ENCODE results near the gene NOP16. TPM values are rescaled to one million over a fixed set of nuclear protein-coding genes. Genes with fewer than 3 reads are reported as not detected.

The NOP16 gene, protein sequence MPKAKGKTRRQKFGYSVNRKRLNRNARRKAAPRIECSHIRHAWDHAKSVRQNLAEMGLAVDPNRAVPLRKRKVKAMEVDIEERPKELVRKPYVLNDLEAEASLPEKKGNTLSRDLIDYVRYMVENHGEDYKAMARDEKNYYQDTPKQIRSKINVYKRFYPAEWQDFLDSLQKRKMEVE
- 46.9 and 56.2 TPM in 2 replicates for total RNA-seq (2014; rRNA removed; shearing (Covaris generic))

DNA sequence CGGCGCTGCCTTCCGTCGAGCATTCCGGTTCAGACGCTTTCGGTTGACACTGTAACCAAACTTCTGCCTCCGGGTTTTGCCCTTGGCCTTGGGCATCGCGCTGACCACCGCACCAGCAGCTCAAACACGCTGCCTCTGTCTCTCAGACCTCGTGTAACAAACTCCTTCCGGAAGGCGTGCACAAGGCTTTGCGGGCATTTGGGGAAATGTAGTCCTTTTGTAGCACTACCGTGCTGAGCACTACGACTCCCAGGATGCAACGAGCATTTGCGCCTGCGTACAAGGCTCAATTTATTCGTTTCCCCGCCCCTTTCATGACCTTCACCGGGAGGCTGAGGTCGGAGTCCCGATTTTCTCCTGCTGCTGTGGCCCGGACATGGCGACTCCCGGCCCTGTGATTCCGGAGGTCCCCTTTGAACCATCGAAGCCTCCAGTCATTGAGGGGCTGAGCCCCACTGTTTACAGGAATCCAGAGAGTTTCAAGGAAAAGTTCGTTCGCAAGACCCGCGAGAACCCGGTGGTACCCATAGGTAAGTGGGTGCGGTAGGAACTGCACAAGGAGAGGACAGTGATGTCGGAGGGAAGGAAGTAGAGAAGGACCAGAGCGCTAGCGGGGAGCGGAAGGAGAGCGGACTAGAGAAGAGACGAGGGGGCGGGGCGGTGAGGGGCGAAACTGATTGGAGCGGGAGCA, at the start of gene NOP16, which contains the start of gene HIGD2A:
TSS of gene NOP16 (minus strand) at position 155 of the 691 bp plus-strand sequence. CDS start at position 96, 59 bp downstream.
TSS of gene HIGD2A (plus strand) at position 308 of the 691 bp plus-strand sequence. CDS start at position 377, 69 bp downstream.
- H3K27me3 ChIP-seq (ENCODE audit: control insufficient read depth, insufficient read depth, low read length) = no peaks in the 10 kb centered on the region
- DNase-seq = peak; percentile 97
- H3K4me3 ChIP-seq (ENCODE audit: insufficient read depth, low read depth, low read length) = peak within 1 kb of the TSS; percentile 91
- H3K36me3 ChIP-seq (replicated peaks; ENCODE audit: control insufficient read depth, insufficient read depth, low read length) = peaks cover 11% of the 10 kb centered on the region

DNA sequence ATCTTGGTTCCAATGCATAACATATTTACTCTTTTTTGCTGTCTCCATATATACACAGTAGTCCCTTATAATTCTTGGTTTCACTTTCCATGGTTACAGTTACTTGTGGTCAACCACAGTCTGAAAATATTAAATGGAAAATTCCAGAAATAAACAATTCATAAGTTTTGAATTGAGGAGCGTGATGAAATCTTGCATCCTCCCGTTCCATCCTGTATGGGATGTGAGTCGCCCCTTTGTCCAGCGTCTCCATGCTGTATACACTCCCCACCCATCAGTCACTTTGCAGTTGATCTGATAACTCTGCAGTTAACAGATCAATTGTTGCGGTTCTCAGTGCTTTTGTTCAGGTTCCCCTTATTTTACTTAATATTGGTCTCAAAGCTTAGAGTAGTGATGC, 48.3 kb upstream of the NOP16 start:
- Histone ChIP-seq H3K27me3 (ENCODE audit: control insufficient read depth, insufficient read depth, low read length) (no peaks in the 10 kb centered on the region), H3K4me3 (ENCODE audit: insufficient read depth, low read depth, low read length) (no peak overlapping the region), H3K36me3 (replicated peaks; ENCODE audit: control insufficient read depth, insufficient read depth, low read length) (no peaks in the 10 kb centered on the region)
- no peak for DNase-seq

DNA sequence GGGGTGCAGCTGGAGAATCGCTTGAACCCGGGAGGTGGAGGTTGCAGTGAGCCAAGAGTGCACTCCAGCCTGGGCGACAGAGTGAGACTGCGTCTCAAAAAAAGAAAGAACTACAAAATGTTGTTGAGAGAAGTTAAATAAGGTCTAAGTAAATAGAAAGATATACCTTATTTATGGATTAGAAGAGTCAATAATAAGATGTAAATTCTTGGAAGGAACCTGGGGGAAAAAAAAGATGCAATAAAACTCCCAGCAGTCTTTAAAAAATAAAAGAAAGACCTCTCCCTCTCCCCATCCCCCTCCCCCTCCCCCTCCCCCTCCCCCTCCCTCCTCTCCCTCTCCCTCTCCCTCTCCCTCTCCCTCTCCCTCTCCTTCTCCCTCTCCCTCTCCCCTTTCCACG, 44.3 kb upstream of the NOP16 start:
- Histone ChIP-seq H3K4me3 (ENCODE audit: insufficient read depth, low read depth, low read length) (no peak overlapping the region), H3K27me3 (ENCODE audit: control insufficient read depth, insufficient read depth, low read length) (no peaks in the 10 kb centered on the region), H3K36me3 (replicated peaks; ENCODE audit: control insufficient read depth, insufficient read depth, low read length) (no peaks in the 10 kb centered on the region)
- no peak for DNase-seq

DNA sequence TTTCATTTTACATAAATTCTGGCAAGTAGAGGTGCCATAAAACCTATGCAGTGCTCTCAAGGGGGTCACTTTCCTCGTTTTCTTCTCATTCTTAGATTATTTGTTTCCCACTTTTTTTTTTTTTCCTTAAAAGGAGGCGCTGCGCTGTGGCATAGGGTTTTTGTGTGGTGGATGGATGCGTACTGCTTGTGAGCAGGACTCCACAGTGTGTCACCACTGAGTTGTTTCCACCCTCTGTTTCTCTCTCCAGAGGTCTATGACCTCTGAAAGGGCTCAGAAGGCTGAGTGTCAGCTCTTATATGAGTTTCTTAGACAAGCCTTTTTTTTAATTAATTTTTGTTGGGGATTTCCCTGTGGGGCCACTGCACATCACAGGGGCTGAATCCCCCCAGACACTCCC, 41.6 kb upstream of the NOP16 start:
- Histone ChIP-seq H3K4me3 (ENCODE audit: insufficient read depth, low read depth, low read length) (no peak overlapping the region), H3K27me3 (ENCODE audit: control insufficient read depth, insufficient read depth, low read length) (no peaks in the 10 kb centered on the region), H3K36me3 (replicated peaks; ENCODE audit: control insufficient read depth, insufficient read depth, low read length) (no peaks in the 10 kb centered on the region)
- DNase-seq = no peak

DNA sequence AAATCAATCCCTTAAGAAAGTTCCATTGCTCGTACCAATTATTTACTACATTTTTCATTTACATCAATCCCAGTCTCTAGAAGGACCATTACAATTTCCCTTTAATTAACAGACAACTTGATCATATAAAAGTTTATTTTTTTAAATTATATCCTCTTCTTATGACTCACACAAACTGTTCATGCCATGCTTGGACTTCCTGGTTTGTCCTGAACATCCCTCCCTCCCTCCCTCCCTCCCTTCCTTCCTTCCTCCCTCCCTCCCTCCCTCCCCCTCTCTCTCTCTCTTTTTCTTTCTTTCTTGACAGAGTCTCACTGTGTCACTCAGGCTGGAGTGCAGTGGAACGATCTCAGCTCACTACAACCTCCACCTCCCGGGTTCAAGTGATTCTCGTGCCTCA, 39.6 kb upstream of the NOP16 start:
- DNase-seq = no peak
- Histone ChIP-seq H3K27me3 (ENCODE audit: control insufficient read depth, insufficient read depth, low read length) (no peaks in the 10 kb centered on the region), H3K36me3 (replicated peaks; ENCODE audit: control insufficient read depth, insufficient read depth, low read length) (no peaks in the 10 kb centered on the region), H3K4me3 (ENCODE audit: insufficient read depth, low read depth, low read length) (no peak overlapping the region)

DNA sequence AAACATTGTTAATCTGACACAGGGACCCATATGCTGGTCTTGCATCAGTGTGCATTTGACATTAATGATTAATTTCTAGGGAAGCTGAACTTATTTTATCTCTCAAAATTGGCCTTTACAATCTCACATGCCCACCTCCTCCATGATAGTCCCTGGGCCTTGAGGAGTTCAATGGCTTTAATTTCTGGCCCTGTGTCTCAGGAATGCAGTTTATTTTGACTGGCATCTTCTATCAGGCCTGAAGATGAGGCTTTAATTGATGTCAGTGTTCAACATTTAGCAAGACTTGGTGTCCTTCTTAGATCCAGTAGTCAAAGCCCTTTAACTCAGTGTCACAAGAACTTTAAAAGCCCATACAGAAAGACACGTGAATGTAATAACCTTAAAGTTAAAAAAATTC, 38.5 kb upstream of the NOP16 start:
- Histone ChIP-seq H3K36me3 (replicated peaks; ENCODE audit: control insufficient read depth, insufficient read depth, low read length) (no peaks in the 10 kb centered on the region), H3K4me3 (ENCODE audit: insufficient read depth, low read depth, low read length) (no peak overlapping the region), H3K27me3 (ENCODE audit: control insufficient read depth, insufficient read depth, low read length) (no peaks in the 10 kb centered on the region)
- DNase-seq = no peak

DNA sequence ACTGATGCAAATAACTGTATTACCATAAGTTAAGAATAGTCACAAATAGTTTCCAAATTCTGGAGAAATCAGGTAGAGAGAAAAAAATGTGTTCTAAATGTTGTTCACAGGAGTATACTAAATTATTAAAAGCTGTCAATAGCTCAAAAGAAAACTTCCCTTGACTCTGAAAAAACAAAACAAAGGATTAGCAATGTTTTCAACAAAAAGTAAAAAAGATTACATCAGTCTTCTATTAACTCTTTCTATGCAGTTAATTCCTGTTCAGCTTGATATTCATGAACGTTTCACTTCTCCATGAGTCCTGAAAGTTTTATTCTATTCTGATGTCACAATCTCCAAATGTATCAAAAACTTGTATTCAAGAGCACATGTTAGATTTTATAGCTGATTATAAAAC, 37.4 kb upstream of the NOP16 start:
- Histone ChIP-seq H3K4me3 (ENCODE audit: insufficient read depth, low read depth, low read length) (no peak overlapping the region), H3K27me3 (ENCODE audit: control insufficient read depth, insufficient read depth, low read length) (no peaks in the 10 kb centered on the region), H3K36me3 (replicated peaks; ENCODE audit: control insufficient read depth, insufficient read depth, low read length) (no peaks in the 10 kb centered on the region)
- no peak for DNase-seq

DNA sequence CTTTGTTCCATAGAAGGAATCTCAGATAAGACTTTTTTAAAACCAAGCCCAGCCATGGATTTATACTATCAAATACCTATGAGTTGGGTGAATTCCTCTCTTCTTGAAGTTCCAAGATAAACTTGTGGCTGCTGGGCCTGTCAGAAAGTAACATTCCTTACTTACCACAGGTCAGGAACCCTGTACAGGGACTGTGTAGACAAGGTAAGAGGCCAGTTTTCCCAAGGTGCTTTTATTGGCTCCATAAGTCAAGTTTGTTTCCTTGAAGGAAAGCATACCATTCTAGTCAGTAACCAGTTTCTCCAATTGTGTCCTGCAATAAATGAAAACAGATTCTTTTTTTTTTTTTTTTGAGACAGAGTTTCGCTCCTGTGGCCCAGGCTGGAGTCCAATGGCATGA, 36.7 kb upstream of the NOP16 start:
- Histone ChIP-seq H3K36me3 (replicated peaks; ENCODE audit: control insufficient read depth, insufficient read depth, low read length) (no peaks in the 10 kb centered on the region), H3K27me3 (ENCODE audit: control insufficient read depth, insufficient read depth, low read length) (no peaks in the 10 kb centered on the region), H3K4me3 (ENCODE audit: insufficient read depth, low read depth, low read length) (no peak overlapping the region)
- DNase-seq = no peak

DNA sequence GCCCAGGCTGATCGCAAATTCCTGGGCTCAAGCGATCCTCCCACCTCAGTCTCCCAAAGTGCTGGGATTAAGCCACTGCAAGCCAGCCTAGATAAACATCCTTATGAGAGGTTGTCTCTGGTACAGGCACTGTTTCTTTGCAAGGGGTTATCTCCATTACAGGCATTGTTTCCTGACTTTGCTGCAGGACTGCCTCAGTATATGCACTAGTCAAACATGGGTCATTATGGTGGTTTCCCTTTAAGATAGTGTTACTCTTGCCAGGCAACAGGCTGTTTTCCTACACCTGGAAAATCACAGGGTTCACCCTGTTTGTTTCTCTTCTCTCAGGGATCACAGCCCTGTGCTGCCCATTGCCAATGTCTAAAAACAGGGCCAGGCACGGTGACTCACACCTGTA, 35.8 kb upstream of the NOP16 start:
- no peak for DNase-seq
- Histone ChIP-seq H3K4me3 (ENCODE audit: insufficient read depth, low read depth, low read length) (no peak overlapping the region), H3K36me3 (replicated peaks; ENCODE audit: control insufficient read depth, insufficient read depth, low read length) (no peaks in the 10 kb centered on the region), H3K27me3 (ENCODE audit: control insufficient read depth, insufficient read depth, low read length) (no peaks in the 10 kb centered on the region)

DNA sequence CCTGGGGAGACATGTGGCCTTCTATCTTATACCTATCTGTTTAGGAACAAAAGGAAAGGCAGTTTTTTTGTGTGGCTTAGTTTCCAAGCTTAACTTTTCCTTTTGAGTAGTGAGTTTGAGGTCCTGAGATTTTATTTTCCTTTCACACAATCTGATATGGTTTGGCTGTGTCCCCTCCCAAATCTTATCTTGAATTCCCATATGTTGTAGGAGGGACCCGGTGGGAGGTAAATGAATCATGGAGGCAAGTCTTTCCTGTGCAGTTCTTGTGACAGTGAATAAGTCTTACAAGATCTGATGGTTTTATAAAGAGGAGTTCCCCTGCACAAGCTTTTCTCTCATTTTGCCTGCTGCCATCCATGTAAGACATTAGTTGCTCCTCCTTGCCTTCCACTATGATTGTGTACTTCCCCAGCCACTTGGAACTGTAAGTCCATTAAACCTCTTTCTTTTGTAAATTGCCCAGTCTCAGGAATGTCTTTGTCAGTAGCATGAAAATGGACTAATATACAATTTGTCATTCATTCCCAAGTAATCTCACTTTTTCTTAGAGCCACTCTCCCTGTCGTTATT, 32.7 kb upstream of the NOP16 start:
- no peaks in the 10 kb centered on the region for H3K27me3 ChIP-seq (ENCODE audit: control insufficient read depth, insufficient read depth, low read length)
- no peak overlapping the region for H3K4me3 ChIP-seq (ENCODE audit: insufficient read depth, low read depth, low read length)
- no peaks in the 10 kb centered on the region for H3K36me3 ChIP-seq (replicated peaks; ENCODE audit: control insufficient read depth, insufficient read depth, low read length)
- no peak for DNase-seq

DNA sequence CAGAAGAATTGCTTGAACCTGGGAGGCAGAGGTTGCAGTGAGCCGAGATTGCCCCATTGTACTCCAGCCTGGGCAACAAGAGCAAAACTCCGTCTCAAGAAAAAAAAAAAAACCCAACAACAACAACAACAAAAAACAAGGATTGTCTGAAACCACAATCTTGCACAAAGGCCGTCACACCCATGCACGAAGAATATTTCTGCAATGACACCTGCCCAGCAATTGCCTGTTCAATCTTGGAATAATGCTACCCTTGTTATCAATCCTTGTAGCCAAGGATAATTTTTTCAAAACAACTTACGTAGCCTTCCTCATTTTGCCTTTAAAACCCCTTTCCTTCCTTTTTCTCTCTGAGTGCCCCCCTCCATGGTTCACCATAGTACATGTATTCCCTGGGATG, 31.7 kb upstream of the NOP16 start:
- no peak overlapping the region for H3K4me3 ChIP-seq (ENCODE audit: insufficient read depth, low read depth, low read length)
- no peaks in the 10 kb centered on the region for H3K36me3 ChIP-seq (replicated peaks; ENCODE audit: control insufficient read depth, insufficient read depth, low read length)
- H3K27me3 ChIP-seq (ENCODE audit: control insufficient read depth, insufficient read depth, low read length) = no peaks in the 10 kb centered on the region
- DNase-seq = no peak

DNA sequence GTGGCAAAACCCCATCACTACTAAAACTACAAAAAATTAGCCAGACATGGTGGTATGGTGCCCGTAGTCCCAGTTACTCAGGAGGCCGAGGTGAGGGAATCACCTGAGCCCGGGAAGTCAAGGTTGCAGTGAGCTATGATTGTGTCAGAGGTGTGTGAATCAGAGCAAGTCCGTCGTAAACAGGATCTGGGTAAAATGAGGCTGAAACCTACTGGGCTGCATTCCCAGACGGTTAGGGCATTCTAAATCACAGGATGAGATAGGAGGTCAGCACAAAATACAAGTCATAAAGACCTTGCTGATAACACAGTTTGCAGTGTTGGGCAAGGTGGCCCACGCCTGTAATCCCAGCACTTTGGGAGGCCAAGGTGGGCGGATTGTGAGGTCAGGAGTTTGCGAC, 29.9 kb upstream of the NOP16 start:
- no peaks in the 10 kb centered on the region for H3K36me3 ChIP-seq (replicated peaks; ENCODE audit: control insufficient read depth, insufficient read depth, low read length)
- no peaks in the 10 kb centered on the region for H3K27me3 ChIP-seq (ENCODE audit: control insufficient read depth, insufficient read depth, low read length)
- no peak overlapping the region for H3K4me3 ChIP-seq (ENCODE audit: insufficient read depth, low read depth, low read length)
- DNase-seq = no peak

DNA sequence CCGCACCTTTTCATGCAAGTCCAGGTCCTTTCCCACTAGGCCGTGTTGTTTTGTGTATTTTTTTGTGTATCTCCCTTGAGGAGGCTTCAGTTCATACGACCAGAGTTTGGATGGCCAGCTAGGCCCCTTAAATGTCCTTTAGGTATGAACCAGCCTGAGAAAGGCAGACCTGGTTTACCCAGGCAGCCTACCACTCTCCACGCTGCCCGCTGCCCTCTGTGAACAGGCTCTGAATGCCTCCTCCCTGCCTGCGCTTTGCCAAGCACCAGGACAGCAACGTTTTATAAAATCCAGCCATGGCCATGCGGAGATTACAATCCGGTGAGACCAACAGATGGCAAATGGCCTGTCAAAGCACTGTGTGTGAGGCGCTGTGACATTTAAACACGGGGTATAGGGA, 28.6 kb upstream of the NOP16 start:
- no peaks in the 10 kb centered on the region for H3K36me3 ChIP-seq (replicated peaks; ENCODE audit: control insufficient read depth, insufficient read depth, low read length)
- no peak for DNase-seq
- H3K27me3 ChIP-seq (ENCODE audit: control insufficient read depth, insufficient read depth, low read length) = no peaks in the 10 kb centered on the region
- H3K4me3 ChIP-seq (ENCODE audit: insufficient read depth, low read depth, low read length) = no peak overlapping the region

DNA sequence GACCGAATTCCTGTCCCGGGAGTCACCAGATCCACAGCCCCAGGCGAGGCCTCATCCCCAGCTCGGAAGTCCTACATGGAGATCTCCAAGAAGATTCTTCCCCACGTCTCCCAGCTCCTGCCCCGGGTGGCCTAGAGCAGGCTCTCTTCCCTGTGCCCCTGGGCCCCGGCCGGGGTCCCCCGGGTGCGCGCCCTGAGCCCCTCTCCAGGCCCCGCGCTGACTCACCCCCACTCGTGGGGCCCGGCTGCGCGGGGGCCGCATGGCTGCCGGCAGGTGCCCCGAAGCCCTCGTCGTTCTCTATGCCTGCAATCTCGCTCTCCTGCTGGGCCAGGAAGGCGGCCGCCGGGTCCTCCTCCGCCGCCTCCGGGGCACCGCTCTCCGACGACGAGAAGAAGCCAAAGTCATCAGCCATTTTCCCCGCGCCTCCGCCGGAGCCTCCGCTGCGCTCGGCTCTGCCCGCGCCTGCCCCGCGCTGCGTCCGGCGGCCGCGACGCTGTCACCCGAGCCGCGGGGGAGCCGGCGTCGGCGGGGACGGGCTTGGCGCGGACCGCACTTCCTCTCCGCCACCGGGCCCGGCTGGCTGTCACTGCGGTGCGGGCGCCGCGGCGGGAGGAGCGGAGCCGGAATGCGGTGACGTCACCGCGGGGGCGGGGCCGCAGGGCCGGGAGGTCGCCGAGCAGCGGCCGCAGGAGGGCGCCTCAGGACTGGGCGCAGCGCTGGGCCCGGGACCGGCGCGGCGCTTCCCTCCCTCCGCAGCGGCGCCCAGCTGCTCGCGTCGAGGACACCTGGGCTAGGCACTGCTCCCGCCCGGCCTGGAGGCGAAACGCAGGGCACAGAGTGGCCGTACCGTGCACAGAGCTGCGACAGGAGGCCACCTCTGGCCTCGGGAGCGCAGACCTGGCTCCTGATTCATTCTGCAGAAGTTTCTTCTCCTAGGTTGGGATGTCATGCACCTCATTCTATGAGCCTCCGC, 27.8 kb upstream of the NOP16 start, which contains the start of gene CLTB:
TSS of gene CLTB (minus strand) at position 588 of the 973 bp plus-strand sequence. CDS start at position 412, 176 bp downstream.
- Histone ChIP-seq H3K4me3 (ENCODE audit: insufficient read depth, low read depth, low read length) (peak within 1 kb of the TSS; percentile 71), H3K27me3 (ENCODE audit: control insufficient read depth, insufficient read depth, low read length) (no peaks in the 10 kb centered on the region), H3K36me3 (replicated peaks; ENCODE audit: control insufficient read depth, insufficient read depth, low read length) (no peaks in the 10 kb centered on the region)
- DNase-seq = peak; percentile 98

Data from H7 (cell line).